GM19023 (cell line): ENCODE results near the gene STAG1.
A peak's percentile ranks its signal among the peaks of the same experiment; 100 is the strongest.
"Not testable (repeated sequence)": the region's sequence is repeated elsewhere in the genome, so short reads cannot be mapped to it uniquely, and the experiment has no call there.

ENCODE experiments used
- ATAC-seq: cut with Tn5 transposase; IDR thresholded peaks from one replicate; pipeline ENCODE4 v1.9.1; 2021; ENCODE audit warnings: mild to moderate bottlenecking, moderate library complexity; ENCODE audit not compliant: unreplicated experiment

The STAG1 gene

DNA sequence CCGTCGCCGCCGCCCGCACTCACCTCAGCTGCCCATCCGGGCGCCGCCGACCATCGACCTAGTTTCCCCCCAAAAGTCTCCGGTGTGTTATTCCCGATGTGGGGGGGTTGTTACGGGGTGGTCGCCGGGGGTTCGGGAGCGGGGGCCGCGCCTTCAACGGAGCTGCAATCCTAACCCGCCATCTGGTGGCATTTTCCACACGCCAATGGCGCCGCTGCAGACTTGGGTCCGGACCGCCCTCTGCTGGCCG is at the start of gene STAG1:
Gene STAG1, minus strand, starts transcription at position 207 of the 250 bp plus-strand sequence. CDS start 121,480 bp downstream, outside the sequence.
- no peak for ATAC-seq

DNA sequence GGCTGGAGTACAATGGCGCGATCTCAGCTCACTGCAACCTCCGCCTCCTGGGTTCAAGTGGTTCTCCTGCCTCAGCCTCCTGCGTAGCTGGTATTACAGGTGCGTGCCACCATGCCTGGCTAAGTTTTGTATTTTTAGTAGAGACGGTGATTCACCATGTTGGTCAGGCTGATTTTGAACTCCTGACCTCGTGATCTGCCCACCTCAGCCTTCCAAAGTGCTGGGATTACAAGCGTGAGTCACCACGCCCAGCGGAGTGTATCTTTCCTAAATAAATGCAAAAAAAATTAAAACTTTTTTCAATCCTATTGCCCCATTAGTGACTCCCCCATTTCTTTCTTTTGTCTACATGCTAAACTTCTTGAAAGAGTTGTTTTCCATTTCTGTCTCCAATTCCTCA is 49.0 kb upstream of the STAG1 start:
- not testable (repeated sequence) for ATAC-seq

- ATAC-seq = no peak
These were observed 40.6 kb upstream of the STAG1 start for GRCh38 chr3:136792556-136793330.

- no peak for ATAC-seq
These were observed 38.6 kb upstream of the STAG1 start for GRCh38 chr3:136790786-136791185.

DNA sequence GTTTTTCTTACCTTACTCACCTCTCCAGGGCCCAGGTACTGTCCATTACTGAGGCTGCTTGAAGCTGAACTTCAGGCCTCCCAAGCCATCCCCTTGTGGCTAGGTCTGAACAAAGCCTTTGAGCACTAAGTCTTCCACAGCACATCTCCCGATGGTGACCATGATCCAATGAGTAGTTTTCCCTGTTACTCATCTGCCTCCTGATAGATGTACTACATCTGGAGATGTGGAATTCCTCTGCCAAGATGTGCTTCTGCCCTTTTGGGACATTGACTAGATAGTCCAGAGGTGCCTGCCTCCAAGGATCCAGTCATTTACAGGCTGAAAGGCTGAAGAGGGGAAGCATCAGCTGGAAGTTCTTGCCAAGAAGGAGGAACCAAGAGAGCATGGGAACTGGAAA is 37.8 kb upstream of the STAG1 start:
- no peak for ATAC-seq

- no peak for ATAC-seq
These were observed 36.0 kb upstream of the STAG1 start for GRCh38 chr3:136788154-136788553.

GRCh38 chr3:136787349-136787748 is 35.2 kb upstream of the STAG1 start:
- ATAC-seq = no peak

- no peak for ATAC-seq
These were observed 31.6 kb upstream of the STAG1 start for GRCh38 chr3:136783708-136784191.

GRCh38 chr3:136780741-136781140 is 28.6 kb upstream of the STAG1 start:
- no peak for ATAC-seq

- no peak for ATAC-seq
These were observed 26.7 kb upstream of the STAG1 start for GRCh38 chr3:136778865-136779264.

DNA sequence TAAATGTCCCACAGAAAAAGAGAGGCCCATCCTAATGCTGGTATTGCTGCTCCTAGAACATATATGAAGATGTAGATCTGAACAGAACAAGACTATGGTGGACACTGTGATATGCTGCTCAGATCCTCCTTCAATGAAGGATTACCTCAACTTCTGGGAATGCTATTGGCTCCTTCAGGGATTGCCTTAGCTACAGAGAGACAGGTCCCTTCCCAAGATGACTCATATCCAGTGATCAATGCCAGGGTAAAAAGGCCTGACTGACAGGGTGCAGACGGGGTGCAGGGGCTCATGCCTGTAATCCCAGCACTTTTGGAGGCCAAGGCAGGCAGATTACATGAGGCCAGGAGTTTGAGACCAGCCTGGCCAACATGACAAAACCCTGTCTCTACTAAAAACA is 20.5 kb upstream of the STAG1 start:
- ATAC-seq = no peak

GRCh38 chr3:136758160-136759102 is 6.3 kb upstream of the STAG1 start:
- ATAC-seq = not testable (repeated sequence)

GRCh38 chr3:136755192-136755591 is 3.0 kb upstream of the STAG1 start:
- no peak for ATAC-seq

DNA sequence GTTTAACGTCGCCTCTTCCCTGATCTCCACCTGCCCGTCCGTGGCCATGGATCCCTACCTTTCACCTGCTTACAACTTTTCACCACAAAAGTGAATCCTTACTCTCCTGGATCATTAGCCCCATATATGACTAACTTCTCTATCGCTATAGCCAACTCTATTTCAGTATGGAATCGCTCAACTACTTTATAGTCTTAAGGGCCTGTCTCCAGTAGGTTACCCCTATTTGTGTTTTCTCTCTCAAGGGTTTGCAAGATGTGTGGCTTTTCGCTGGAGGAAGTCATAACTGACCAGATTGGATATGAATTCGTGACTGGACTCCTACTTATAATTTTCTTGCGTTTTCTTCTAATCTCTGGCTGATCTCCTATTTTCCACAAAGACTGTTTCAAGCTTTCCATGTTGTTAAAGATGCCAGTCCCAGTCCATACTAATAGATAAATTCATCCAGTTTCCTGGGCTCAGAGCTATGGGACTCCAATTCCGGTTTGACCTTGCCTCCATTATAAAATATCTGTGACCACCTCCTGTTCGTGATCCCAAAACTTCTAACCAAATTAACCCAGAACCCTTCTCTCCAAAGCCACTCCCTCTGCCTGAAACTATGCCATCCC is 1.3 kb upstream of the STAG1 start:
- ATAC-seq = no peak

- peak; percentile 89 for ATAC-seq
These were observed 496 bp upstream of the STAG1 start for GRCh38 chr3:136752422-136753325.

DNA sequence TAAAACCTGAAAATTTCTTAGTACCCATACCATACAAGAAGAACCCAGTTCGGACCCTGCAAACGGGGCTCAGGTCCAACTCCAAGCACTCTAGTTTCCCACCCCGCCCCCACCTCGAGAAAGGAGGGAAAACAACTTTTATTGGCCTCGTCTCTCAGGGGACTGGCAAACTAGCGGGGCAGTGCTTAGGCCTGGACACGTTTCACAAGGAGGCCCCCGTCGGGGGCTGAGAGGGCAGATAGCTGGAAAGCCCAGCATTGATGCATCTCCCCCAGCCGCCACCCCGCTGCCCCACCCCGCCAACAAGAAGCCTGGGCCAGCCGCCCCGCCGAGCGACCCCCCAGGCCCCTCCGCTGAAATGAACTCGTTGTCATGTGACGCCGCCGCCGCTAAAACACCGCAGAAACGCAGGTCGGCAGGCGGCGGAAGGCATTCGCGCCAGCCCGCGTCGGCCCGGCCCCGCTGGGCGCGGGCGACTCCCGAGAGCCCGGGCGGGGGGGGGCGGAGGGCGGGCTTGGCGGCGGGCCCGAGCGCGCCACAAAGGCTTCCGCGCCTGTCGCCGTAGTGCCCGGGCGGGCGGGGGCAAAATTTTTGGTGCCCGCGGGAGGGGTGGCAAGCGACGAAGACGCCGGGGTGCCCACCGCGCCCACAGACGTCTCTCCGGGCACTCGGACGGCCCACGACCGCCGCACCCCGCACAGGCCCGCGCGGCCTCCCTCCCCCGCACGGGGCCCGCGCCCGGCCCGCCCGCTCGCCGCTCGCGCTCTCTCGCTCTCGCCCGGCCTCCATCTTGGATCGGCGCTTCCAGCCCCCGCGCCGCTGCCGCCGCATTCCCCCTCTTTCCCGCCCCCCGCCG is 634 bp downstream of the STAG1 start:
- ATAC-seq = peak; percentile 18

DNA sequence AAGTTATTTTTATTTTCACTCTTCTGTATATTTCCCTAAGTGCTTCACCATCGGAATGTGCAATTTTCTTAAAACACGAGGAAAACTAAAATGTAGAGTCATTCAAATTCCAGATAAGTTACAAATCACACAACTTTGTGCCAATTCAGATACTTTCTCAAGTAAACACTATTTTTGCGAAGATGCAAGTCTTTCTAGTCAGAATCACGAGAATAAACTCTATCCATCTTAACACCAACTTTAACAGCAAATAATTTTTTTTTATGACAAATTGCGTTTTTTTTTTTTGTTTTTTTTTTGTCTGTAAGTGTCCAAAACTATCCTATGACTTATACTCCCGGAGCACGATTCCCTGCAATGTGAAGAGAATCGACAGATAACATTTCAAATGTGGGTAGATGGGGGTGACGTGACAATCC is 1.3 kb downstream of the STAG1 start:
- ATAC-seq = no peak

- no peak for ATAC-seq
These were observed 1.8 kb downstream of the STAG1 start for GRCh38 chr3:136750209-136750896.

- not testable (repeated sequence) for ATAC-seq
These were observed 2.6 kb downstream of the STAG1 start for GRCh38 chr3:136749602-136750001.
